ENCODE results near the gene IFNL4.

GRCh38 chr19:39237200-39238184 lies 11.2 kb downstream of the IFNL4 start:
- TF ChIP-seq POLR2AphosphoS5 (IDR thresholded peaks at IDR 0.05; ENCODE audit: low read depth, low read length) (no peak), FOXP2 (optimal IDR thresholded peaks at IDR 0.05; ENCODE audit: borderline replicate concordance, extremely low read depth, extremely low read length, insufficient read depth) (no peak), TAF1 (IDR thresholded peaks at IDR 0.05; ENCODE audit: borderline replicate concordance, insufficient read depth, low read length) (no peak), SIN3A (IDR thresholded peaks at IDR 0.05; ENCODE audit: borderline replicate concordance, insufficient read depth, low read length) (no peak)
- TF ChIP-seq, protein P1, sequence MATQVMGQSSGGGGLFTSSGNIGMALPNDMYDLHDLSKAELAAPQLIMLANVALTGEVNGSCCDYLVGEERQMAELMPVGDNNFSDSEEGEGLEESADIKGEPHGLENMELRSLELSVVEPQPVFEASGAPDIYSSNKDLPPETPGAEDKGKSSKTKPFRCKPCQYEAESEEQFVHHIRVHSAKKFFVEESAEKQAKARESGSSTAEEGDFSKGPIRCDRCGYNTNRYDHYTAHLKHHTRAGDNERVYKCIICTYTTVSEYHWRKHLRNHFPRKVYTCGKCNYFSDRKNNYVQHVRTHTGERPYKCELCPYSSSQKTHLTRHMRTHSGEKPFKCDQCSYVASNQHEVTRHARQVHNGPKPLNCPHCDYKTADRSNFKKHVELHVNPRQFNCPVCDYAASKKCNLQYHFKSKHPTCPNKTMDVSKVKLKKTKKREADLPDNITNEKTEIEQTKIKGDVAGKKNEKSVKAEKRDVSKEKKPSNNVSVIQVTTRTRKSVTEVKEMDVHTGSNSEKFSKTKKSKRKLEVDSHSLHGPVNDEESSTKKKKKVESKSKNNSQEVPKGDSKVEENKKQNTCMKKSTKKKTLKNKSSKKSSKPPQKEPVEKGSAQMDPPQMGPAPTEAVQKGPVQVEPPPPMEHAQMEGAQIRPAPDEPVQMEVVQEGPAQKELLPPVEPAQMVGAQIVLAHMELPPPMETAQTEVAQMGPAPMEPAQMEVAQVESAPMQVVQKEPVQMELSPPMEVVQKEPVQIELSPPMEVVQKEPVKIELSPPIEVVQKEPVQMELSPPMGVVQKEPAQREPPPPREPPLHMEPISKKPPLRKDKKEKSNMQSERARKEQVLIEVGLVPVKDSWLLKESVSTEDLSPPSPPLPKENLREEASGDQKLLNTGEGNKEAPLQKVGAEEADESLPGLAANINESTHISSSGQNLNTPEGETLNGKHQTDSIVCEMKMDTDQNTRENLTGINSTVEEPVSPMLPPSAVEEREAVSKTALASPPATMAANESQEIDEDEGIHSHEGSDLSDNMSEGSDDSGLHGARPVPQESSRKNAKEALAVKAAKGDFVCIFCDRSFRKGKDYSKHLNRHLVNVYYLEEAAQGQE (IDR thresholded peaks at IDR 0.05; ENCODE audit: insufficient read depth in 1 of 2, low read depth in 2 of 2, low read length in 2 of 2): no peak
